H1 (cell line): ENCODE data around the gene HMGB4. TPM values are rescaled to one million over a fixed set of nuclear protein-coding genes. Genes with fewer than 3 reads are reported as not detected.

Source experiments
- polyA plus RNA-seq, 7 experiments: library from polyadenylated mRNA; depleted of rRNA in 3 of 7; stranded (reverse) in 5 of 7; unstranded in 2 of 7; fragments of >200 nt in 5 of 7; fragments of 200-250 nt in 2 of 7; gene quantifications; 1 replicate in 5 of 7; 2 replicates in 1 of 7; 4 replicates in 1 of 7; pipeline versions ENCODE4 v1.2.1 to v1.2.3, GENCODE V29; 2011 to 2013; ENCODE audit warnings: missing spikeins in 2 of 7, mixed read lengths in 2 of 7
- total RNA-seq: library from RNA; stranded (reverse); fragmentation: NEBNext Ultra II Directional; extraction: Animal tissue kit (Norgen Biotek cat#: 25700); gene quantifications from 2 replicates; pipeline ENCODE4 v1.2.1, GENCODE V29; 2021
- TF ChIP-seq, protein P1 (sequence below): fragments of 300-600 bp; sonication (generic); IDR thresholded peaks from 2 replicates; pipeline ENCODE4 v1.7.1; 2012; ENCODE audit warnings: low read length, moderate library complexity, mild to moderate bottlenecking, inconsistent platforms; ENCODE audit not compliant: insufficient replicate concordance

Gene HMGB4
- total and polyA plus RNA-seq, 2 of the 8 experiments (the other 6 are each of a cell fraction or from before 2014, with no cell fraction given): not detected

DNA sequence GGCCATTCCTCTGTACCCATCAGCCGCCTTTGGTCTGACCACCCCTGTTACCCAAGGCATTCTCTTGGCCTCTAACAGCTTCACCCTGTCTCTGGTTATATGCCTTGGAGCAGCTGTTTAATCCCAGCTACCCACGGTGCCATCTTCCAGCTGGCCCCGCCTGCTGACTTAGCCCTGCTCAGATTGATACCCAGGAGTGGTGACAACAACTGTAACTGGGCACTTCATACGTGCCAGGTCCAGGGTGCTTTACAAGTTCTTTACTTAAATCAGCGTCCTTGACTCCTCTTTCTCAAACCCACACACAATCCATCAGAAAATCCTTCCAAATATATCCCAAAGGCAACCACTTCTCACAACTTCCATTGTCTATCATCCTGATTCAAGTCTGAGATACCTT, 37.2 kb upstream of the HMGB4 start (continued):
- TF ChIP-seq, protein P1, sequence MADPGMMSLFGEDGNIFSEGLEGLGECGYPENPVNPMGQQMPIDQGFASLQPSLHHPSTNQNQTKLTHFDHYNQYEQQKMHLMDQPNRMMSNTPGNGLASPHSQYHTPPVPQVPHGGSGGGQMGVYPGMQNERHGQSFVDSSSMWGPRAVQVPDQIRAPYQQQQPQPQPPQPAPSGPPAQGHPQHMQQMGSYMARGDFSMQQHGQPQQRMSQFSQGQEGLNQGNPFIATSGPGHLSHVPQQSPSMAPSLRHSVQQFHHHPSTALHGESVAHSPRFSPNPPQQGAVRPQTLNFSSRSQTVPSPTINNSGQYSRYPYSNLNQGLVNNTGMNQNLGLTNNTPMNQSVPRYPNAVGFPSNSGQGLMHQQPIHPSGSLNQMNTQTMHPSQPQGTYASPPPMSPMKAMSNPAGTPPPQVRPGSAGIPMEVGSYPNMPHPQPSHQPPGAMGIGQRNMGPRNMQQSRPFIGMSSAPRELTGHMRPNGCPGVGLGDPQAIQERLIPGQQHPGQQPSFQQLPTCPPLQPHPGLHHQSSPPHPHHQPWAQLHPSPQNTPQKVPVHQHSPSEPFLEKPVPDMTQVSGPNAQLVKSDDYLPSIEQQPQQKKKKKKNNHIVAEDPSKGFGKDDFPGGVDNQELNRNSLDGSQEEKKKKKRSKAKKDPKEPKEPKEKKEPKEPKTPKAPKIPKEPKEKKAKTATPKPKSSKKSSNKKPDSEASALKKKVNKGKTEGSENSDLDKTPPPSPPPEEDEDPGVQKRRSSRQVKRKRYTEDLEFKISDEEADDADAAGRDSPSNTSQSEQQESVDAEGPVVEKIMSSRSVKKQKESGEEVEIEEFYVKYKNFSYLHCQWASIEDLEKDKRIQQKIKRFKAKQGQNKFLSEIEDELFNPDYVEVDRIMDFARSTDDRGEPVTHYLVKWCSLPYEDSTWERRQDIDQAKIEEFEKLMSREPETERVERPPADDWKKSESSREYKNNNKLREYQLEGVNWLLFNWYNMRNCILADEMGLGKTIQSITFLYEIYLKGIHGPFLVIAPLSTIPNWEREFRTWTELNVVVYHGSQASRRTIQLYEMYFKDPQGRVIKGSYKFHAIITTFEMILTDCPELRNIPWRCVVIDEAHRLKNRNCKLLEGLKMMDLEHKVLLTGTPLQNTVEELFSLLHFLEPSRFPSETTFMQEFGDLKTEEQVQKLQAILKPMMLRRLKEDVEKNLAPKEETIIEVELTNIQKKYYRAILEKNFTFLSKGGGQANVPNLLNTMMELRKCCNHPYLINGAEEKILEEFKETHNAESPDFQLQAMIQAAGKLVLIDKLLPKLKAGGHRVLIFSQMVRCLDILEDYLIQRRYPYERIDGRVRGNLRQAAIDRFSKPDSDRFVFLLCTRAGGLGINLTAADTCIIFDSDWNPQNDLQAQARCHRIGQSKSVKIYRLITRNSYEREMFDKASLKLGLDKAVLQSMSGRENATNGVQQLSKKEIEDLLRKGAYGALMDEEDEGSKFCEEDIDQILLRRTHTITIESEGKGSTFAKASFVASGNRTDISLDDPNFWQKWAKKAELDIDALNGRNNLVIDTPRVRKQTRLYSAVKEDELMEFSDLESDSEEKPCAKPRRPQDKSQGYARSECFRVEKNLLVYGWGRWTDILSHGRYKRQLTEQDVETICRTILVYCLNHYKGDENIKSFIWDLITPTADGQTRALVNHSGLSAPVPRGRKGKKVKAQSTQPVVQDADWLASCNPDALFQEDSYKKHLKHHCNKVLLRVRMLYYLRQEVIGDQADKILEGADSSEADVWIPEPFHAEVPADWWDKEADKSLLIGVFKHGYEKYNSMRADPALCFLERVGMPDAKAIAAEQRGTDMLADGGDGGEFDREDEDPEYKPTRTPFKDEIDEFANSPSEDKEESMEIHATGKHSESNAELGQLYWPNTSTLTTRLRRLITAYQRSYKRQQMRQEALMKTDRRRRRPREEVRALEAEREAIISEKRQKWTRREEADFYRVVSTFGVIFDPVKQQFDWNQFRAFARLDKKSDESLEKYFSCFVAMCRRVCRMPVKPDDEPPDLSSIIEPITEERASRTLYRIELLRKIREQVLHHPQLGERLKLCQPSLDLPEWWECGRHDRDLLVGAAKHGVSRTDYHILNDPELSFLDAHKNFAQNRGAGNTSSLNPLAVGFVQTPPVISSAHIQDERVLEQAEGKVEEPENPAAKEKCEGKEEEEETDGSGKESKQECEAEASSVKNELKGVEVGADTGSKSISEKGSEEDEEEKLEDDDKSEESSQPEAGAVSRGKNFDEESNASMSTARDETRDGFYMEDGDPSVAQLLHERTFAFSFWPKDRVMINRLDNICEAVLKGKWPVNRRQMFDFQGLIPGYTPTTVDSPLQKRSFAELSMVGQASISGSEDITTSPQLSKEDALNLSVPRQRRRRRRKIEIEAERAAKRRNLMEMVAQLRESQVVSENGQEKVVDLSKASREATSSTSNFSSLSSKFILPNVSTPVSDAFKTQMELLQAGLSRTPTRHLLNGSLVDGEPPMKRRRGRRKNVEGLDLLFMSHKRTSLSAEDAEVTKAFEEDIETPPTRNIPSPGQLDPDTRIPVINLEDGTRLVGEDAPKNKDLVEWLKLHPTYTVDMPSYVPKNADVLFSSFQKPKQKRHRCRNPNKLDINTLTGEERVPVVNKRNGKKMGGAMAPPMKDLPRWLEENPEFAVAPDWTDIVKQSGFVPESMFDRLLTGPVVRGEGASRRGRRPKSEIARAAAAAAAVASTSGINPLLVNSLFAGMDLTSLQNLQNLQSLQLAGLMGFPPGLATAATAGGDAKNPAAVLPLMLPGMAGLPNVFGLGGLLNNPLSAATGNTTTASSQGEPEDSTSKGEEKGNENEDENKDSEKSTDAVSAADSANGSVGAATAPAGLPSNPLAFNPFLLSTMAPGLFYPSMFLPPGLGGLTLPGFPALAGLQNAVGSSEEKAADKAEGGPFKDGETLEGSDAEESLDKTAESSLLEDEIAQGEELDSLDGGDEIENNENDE: no peak
